Adrenal gland (tissue), 5 donors: Measurements from ENCODE around the gene LHFPL6.

Source experiments
- CTCF ChIP-seq, 6 experiments: fragments of 450-650 bp in 4 of 6; fragments of 200-600 bp in 2 of 6; sonication (generic) in 1 of 6; IDR thresholded peaks; 1 replicate in 5 of 6; 2 replicates in 1 of 6; pipeline versions ENCODE4 v1.5.1 to v1.8.0; 2016 to 2021; ENCODE audit warnings: antibody characterized with exemption in 6 of 6, mild to moderate bottlenecking in 2 of 6, moderate library complexity in 1 of 6
- POLR2A ChIP-seq, 2 donors: fragments of 450-650 bp; IDR thresholded peaks; one replicate each; pipeline ENCODE4 v1.6.1; 2017; ENCODE audit warnings: antibody characterized with exemption in 2 of 2, mild to moderate bottlenecking in 2 of 2, moderate library complexity in 1 of 2
- donor health status: DM: no; HTN: no; CAD: no.

- TF ChIP-seq CTCF (IDR thresholded peaks at IDR 0.05), result no peak
- TF ChIP-seq POLR2A (IDR thresholded peaks at IDR 0.05), result no peak
Measured at GRCh38 chr13:39484506-39485313, 118.3 kb downstream of the LHFPL6 start.
